WERI-Rb-1 (cell line): ENCODE measurements around the gene SKI.

ENCODE experiments used
- DNase-seq: peaks from one replicate; pipeline ENCODE4 v3.0.0-alpha.2; 2020
- H3K27ac ChIP-seq: fragments of 250-450 bp; sonication (Bioruptor Pico); 2 replicates; pipeline ENCODE4 v1.5.1; 2020; ENCODE audit warnings: mild to moderate bottlenecking, moderate library complexity
- H3K27me3 ChIP-seq: fragments of 250-450 bp; sonication (Bioruptor Pico); 2 replicates; pipeline ENCODE4 v1.5.1; 2021; ENCODE audit warnings: mild to moderate bottlenecking, low read depth, moderate library complexity; ENCODE audit not compliant: insufficient read depth, severe bottlenecking
- H3K36me3 ChIP-seq: fragments of 250-450 bp; sonication (Bioruptor Pico); 2 replicates; pipeline ENCODE4 v1.5.1; 2020; ENCODE audit warnings: mild to moderate bottlenecking, moderate library complexity
- H3K4me3 ChIP-seq: 2 replicates; pipeline ENCODE4 v1.5.1; 2011; ENCODE audit warnings: low read depth, mild to moderate bottlenecking, control low read depth, low read length
- H3K9me3 ChIP-seq: fragments of 250-450 bp; sonication (Bioruptor Pico); 2 replicates; pipeline ENCODE4 v1.5.1; 2021; ENCODE audit warnings: mild to moderate bottlenecking, moderate library complexity; ENCODE audit not compliant: severe bottlenecking
- TF ChIP-seq, protein P1 (sequence below): IDR thresholded peaks from 2 replicates; pipeline ENCODE4 v1.5.1; 2011; ENCODE audit warnings: low read depth, mild to moderate bottlenecking, control low read depth, inconsistent platforms, low read length

SKI gene

GRCh38 chr1:2337501-2337900, 109.4 kb downstream of the SKI start:
- no peak for DNase-seq
- H3K27ac ChIP-seq: no peak overlapping the region
- no peak overlapping the region for H3K4me3 ChIP-seq
- no peaks in the 10 kb centered on the region for H3K9me3 ChIP-seq
- TF ChIP-seq, protein P1, sequence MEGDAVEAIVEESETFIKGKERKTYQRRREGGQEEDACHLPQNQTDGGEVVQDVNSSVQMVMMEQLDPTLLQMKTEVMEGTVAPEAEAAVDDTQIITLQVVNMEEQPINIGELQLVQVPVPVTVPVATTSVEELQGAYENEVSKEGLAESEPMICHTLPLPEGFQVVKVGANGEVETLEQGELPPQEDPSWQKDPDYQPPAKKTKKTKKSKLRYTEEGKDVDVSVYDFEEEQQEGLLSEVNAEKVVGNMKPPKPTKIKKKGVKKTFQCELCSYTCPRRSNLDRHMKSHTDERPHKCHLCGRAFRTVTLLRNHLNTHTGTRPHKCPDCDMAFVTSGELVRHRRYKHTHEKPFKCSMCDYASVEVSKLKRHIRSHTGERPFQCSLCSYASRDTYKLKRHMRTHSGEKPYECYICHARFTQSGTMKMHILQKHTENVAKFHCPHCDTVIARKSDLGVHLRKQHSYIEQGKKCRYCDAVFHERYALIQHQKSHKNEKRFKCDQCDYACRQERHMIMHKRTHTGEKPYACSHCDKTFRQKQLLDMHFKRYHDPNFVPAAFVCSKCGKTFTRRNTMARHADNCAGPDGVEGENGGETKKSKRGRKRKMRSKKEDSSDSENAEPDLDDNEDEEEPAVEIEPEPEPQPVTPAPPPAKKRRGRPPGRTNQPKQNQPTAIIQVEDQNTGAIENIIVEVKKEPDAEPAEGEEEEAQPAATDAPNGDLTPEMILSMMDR: no peak
- H3K27me3 ChIP-seq: no peaks in the 10 kb centered on the region
- H3K36me3 ChIP-seq: no peaks in the 10 kb centered on the region

DNA sequence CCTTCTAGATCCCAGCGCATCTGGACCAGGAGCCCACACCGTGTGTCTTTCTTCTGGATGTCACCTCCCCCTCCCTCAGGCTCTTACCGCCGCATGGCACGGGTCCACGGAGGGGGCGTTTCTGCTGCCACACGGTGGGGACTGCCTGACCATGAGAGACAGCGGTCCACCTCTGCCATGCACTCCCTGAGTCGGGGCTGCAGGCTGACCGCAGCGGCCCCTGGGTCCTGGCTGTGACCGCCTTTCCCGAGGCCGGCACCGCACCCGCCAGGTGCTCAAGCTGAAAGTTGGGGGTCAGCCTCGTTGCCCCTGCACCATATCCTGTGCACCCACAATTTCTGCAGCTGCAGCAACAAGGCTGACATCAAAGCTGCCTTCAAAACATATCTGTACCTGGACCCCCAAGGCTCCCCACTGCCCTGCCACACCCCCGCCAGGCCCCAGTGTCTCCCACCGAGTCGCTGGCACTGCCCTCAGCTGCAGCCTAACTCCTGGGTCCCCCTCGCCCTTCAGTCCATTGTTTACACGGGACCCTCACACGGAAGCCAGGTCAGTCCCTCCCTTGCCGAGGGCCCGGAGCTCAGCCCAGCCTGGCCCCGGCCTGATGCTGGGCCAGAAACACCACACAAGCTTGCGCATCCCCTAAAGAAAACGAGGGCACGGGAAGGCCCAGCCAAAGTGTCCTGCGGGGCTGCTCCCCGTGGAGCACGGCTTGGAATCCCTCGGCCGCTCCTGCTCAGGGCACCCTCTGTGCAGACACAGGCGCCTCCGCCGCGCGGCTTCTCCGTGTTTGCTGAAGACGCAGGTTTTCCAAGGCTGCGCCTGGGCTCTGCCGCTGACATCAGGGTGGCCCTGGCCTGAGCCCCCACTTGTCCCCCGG, 111.3 kb downstream of the SKI start:
- H3K36me3 ChIP-seq: no peaks in the 10 kb centered on the region
- no peaks in the 10 kb centered on the region for H3K27me3 ChIP-seq
- H3K9me3 ChIP-seq: no peaks in the 10 kb centered on the region
- no peak overlapping the region for H3K4me3 ChIP-seq
- no peak for DNase-seq
- TF ChIP-seq, protein P1: no peak
- H3K27ac ChIP-seq: no peak overlapping the region

GRCh38 chr1:2340086-2340917, 112.2 kb downstream of the SKI start:
- no peak overlapping the region for H3K4me3 ChIP-seq
- no peaks in the 10 kb centered on the region for H3K27me3 ChIP-seq
- no peak for DNase-seq
- TF ChIP-seq, protein P1: no peak
- no peaks in the 10 kb centered on the region for H3K36me3 ChIP-seq
- H3K9me3 ChIP-seq: no peaks in the 10 kb centered on the region
- no peak overlapping the region for H3K27ac ChIP-seq

DNA sequence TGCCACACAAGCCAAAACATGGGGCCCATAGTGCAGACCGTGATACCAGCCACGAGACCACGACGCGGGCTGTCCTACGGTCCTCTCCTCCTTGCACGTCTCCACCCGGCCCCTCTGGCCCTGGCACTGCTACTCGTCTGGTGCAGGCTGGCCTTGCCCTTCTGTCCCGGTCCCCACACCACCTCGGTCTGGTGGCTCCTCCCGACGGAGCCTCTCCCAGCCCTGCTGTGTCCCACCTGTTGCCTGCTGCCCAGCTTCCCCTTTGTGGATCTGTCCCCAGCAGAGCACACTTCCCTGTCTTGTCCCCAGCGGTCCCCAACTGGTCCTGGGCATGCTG, 112.8 kb downstream of the SKI start:
- Histone ChIP-seq H3K27me3 (no peaks in the 10 kb centered on the region), H3K27ac (no peak overlapping the region), H3K9me3 (no peaks in the 10 kb centered on the region), H3K4me3 (no peak overlapping the region), H3K36me3 (no peaks in the 10 kb centered on the region)
- DNase-seq: no peak
- TF ChIP-seq, protein P1: no peak

DNA sequence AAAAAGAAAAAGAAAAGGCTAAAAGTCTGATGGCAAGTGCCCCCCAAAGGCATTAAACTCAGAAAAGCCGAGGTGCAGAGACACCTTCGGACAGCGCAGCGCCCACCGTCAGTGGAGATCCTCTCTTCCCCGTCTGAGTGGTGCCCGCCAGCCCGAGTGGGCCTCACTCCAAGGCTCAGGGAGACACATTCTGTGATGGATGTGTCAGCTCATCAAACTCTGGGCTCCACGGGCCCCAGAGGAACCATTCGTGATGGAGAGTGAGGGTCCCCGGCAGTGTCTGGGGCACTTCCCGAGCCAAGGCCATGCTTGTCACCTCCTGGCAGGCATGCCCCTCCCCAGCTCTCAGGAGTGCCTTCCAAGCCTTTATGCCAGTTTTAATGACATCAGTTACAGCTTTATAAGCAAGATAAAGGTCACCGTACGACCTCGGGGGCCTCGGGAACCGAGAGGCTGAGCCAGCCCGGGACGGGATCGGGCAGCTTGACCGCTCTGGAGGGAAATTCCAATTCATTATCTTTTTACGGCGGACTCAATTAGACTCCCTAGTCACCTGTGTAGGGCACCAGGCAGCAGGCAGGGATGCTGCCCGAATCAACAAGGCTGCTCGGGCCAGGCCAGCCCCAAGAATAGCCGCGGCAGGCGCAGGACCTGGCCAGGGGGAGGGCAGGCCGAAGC, 113.7 kb downstream of the SKI start:
- H3K9me3 ChIP-seq: no peaks in the 10 kb centered on the region
- H3K36me3 ChIP-seq: no peaks in the 10 kb centered on the region
- no peak overlapping the region for H3K27ac ChIP-seq
- no peak overlapping the region for H3K4me3 ChIP-seq
- no peaks in the 10 kb centered on the region for H3K27me3 ChIP-seq
- TF ChIP-seq, protein P1: no peak
- DNase-seq: no peak
